ENCODE results near the gene F5.

GRCh38 chr1:169545472-169545871 lies 40.8 kb downstream of the F5 start:
- TF ChIP-seq POLR2A (IDR thresholded peaks at IDR 0.05; ENCODE audit: low read depth, low read length), result no peak
- TF ChIP-seq, protein P1, sequence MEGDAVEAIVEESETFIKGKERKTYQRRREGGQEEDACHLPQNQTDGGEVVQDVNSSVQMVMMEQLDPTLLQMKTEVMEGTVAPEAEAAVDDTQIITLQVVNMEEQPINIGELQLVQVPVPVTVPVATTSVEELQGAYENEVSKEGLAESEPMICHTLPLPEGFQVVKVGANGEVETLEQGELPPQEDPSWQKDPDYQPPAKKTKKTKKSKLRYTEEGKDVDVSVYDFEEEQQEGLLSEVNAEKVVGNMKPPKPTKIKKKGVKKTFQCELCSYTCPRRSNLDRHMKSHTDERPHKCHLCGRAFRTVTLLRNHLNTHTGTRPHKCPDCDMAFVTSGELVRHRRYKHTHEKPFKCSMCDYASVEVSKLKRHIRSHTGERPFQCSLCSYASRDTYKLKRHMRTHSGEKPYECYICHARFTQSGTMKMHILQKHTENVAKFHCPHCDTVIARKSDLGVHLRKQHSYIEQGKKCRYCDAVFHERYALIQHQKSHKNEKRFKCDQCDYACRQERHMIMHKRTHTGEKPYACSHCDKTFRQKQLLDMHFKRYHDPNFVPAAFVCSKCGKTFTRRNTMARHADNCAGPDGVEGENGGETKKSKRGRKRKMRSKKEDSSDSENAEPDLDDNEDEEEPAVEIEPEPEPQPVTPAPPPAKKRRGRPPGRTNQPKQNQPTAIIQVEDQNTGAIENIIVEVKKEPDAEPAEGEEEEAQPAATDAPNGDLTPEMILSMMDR (IDR thresholded peaks at IDR 0.05 in 2 of 3, conservative IDR thresholded peaks at IDR 0.05 in 1 of 3; ENCODE audit: control insufficient read depth in 2 of 3, extremely low read depth in 1 of 3, insufficient read depth in 1 of 3, low read depth in 3 of 3, low read length in 3 of 3), result no peak

Data from GM12878 (cell line).